ENCODE results near the gene LACTBL1.
A peak's percentile ranks its signal among the peaks of the same experiment; 100 is the strongest.
"Not testable (repeated sequence)": the region's sequence is repeated elsewhere in the genome, so short reads cannot be mapped to it uniquely, and the experiment has no call there.

Gene LACTBL1

GRCh38 chr1:22995774-22996173, 23.1 kb upstream of the LACTBL1 start:
- in situ Hi-C loops (cut with HindIII; ENCODE audit: low sequenced_read_pairs), result no loop called here
- TF ChIP-seq CTCF (IDR thresholded peaks at IDR 0.05; ENCODE audit: low read depth, low read length, missing control alignments), result no peak
- DNase-seq (ENCODE audit: low read depth), result no peak
- H3K4me3 ChIP-seq (ENCODE audit: low read depth, low read length), result no peak overlapping the region

- DNase-seq (ENCODE audit: low read depth); in situ Hi-C loops (cut with HindIII; ENCODE audit: low sequenced_read_pairs); H3K4me3 ChIP-seq (ENCODE audit: low read depth, low read length): not testable (repeated sequence)
Observed at GRCh38 chr1:22993220-22993795, 20.6 kb upstream of the LACTBL1 start.

GRCh38 chr1:22992384-22992783, 19.7 kb upstream of the LACTBL1 start:
- H3K4me3 ChIP-seq (ENCODE audit: low read depth, low read length); in situ Hi-C loops (cut with HindIII; ENCODE audit: low sequenced_read_pairs); DNase-seq (ENCODE audit: low read depth): not testable (repeated sequence)

GRCh38 chr1:22983944-22984343, 11.3 kb upstream of the LACTBL1 start:
- TF ChIP-seq CTCF (IDR thresholded peaks at IDR 0.05; ENCODE audit: low read depth, low read length, missing control alignments), result no peak
- in situ Hi-C loops (cut with HindIII; ENCODE audit: low sequenced_read_pairs), result loop anchor here (5.0 to 10.0 kb wide), 2 partner anchors 58 to 201 kb away; no protein-coding TSS in a partner anchor

GRCh38 chr1:22980471-22980790, 7.8 kb upstream of the LACTBL1 start:
- in situ Hi-C loops (cut with HindIII; ENCODE audit: low sequenced_read_pairs), result loop anchor here (5.0 to 10.0 kb wide), 2 partner anchors 62 to 204 kb away; no protein-coding TSS in a partner anchor

More at GRCh38 chr1:22983944-22984343, 11.3 kb upstream of the LACTBL1 start:
- H3K4me3 ChIP-seq (ENCODE audit: low read depth, low read length), result no peak overlapping the region
- DNase-seq (ENCODE audit: low read depth), result no peak

GRCh38 chr1:22978299-22978698, 5.6 kb upstream of the LACTBL1 start:
- DNase-seq (ENCODE audit: low read depth), result no peak
- in situ Hi-C loops (cut with HindIII; ENCODE audit: low sequenced_read_pairs), result no loop called here
- no peak for TF ChIP-seq CTCF (IDR thresholded peaks at IDR 0.05; ENCODE audit: low read depth, low read length, missing control alignments)
- H3K4me3 ChIP-seq (ENCODE audit: low read depth, low read length), result no peak overlapping the region

More at GRCh38 chr1:22980471-22980790, 7.8 kb upstream of the LACTBL1 start:
- DNase-seq (ENCODE audit: low read depth); H3K4me3 ChIP-seq (ENCODE audit: low read depth, low read length): not testable (repeated sequence)

GRCh38 chr1:22976461-22977243, 4.0 kb upstream of the LACTBL1 start:
- peak; percentile 77 for TF ChIP-seq CTCF (IDR thresholded peaks at IDR 0.05; ENCODE audit: low read depth, low read length, missing control alignments)
- in situ Hi-C loops (cut with HindIII; ENCODE audit: low sequenced_read_pairs), result no loop called here
- H3K4me3 ChIP-seq (ENCODE audit: low read depth, low read length), result no peak overlapping the region
- peak; percentile 76 for DNase-seq (ENCODE audit: low read depth)

GRCh38 chr1:22976127-22976460, 3.4 kb upstream of the LACTBL1 start:
- in situ Hi-C loops (cut with HindIII; ENCODE audit: low sequenced_read_pairs), result no loop called here
- DNase-seq (ENCODE audit: low read depth), result no peak
- no peak overlapping the region for H3K4me3 ChIP-seq (ENCODE audit: low read depth, low read length)
- TF ChIP-seq CTCF (IDR thresholded peaks at IDR 0.05; ENCODE audit: low read depth, low read length, missing control alignments), result no peak

All from astrocyte of the cerebellum (primary cell).